ENCODE data around the gene ADCY9.

- TF ChIP-seq EZH2 (IDR thresholded peaks at IDR 0.05; ENCODE audit: insufficient read depth, poor library complexity, severe bottlenecking) = no peak
- TF ChIP-seq EZH2phosphoT487 (IDR thresholded peaks at IDR 0.05; ENCODE audit: insufficient read depth, low read depth) = no peak
Observed at GRCh38 chr16:4116325-4117249, at the start of gene ADCY9.
